ENCODE results near the gene BCL11A.
A peak's percentile ranks its signal among the peaks of the same experiment; 100 is the strongest.

The BCL11A gene

DNA sequence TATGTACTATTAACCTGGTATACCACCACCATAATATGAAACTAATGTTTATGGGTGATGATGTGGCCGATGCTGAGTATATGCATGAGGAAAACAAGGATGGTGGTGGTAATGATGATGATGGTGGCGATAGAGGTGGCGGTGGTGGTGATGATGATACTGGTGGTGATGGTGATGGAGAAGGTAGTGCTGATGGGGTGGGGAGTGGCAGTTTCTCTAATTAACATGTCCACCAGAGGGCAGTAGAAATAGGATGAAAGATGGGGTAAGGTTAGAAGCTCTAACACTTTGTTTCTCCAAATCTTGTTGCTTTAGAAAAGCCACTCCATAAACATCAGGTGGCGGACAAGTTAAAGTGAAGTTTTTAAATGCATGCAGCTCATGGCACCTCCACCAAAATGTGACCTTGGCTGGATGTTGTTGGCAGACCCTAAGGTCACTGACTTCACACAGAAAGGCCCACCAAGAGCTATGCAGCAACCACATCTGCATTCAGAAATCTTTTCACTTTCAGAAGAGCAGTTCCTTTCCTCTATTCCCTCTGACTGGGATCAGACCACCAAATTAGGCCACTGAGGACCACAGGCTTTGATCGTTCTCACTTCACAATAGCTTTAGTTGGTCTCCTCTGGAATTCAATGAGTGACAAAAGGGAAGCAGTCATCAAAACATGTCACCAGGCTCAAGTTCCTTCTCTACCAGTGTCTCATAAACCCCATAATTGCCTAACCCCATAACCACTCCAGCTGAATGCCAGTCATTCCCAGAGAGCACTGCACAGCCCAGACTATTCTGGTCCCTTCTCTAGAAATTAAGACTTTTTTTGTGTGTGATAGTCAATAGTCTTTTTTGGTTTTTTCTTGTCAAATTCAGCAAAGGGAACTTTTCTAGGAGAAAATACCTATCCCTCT is 7.5 kb upstream of the BCL11A start:
- TF ChIP-seq CTCF (conservative IDR thresholded peaks at IDR 0.05; ENCODE audit: low read depth, low read length), result peak; percentile 69
- H3K4me3 ChIP-seq (ENCODE audit: low read depth, low read length), result no peak overlapping the region
- DNase-seq (ENCODE audit: low read depth), result peak; percentile 61

GRCh38 chr2:60559880-60560279 is 6.4 kb upstream of the BCL11A start:
- no peak overlapping the region for H3K4me3 ChIP-seq (ENCODE audit: low read depth, low read length)
- TF ChIP-seq CTCF (conservative IDR thresholded peaks at IDR 0.05; ENCODE audit: low read depth, low read length), result no peak

DNA sequence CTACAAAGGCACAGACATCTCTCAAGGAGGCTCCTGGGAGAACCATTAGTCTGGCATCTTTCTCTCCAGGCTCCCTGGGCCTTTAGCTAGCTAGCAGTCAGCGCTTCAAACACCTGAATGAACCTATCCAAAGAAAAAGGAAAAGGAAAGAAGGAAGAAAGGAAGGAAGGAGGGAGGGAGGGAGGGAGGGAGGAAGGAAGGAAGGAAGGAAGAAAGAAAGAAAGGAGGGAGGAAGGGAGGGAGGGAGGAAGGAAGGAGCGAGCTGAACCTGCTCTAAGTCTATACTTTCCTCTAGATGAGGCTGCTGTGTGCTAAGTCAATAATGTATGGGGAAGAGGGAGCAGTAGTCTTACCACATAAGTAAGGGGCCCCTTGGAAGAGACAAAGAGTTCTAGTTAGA is 5.1 kb upstream of the BCL11A start:
- TF ChIP-seq CTCF (conservative IDR thresholded peaks at IDR 0.05; ENCODE audit: low read depth, low read length), result no peak
- H3K4me3 ChIP-seq (ENCODE audit: low read depth, low read length), result no peak overlapping the region
- DNase-seq (ENCODE audit: low read depth), result no peak

More at GRCh38 chr2:60559880-60560279, 6.4 kb upstream of the BCL11A start:
- DNase-seq (ENCODE audit: low read depth), result no peak

DNA sequence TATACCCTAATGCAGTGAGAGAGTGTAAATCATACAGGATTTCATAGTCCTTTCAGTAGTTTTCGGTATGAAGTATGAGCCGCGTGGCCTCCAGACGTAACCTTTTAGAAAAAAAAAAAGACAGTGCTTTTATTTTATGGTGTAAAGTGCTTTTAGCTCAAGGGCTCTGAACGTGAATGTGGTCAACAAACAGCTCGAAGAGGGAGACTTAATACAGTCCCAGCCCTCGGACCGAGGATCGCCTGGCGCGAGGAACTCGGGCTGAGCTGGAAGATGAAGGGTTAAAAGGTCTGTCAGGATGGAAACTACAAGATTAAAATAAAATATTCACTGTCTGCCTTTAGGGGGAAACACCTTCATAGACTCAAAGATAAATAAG is 4.0 kb upstream of the BCL11A start:
- no peak overlapping the region for H3K4me3 ChIP-seq (ENCODE audit: low read depth, low read length)
- no peak for DNase-seq (ENCODE audit: low read depth)
- no peak for TF ChIP-seq CTCF (conservative IDR thresholded peaks at IDR 0.05; ENCODE audit: low read depth, low read length)

GRCh38 chr2:60556576-60557485 is 3.4 kb upstream of the BCL11A start:
- TF ChIP-seq CTCF (conservative IDR thresholded peaks at IDR 0.05; ENCODE audit: low read depth, low read length), result no peak
- peak; percentile 4 for DNase-seq (ENCODE audit: low read depth)
- H3K4me3 ChIP-seq (ENCODE audit: low read depth, low read length), result peak overlapping the region; percentile 6

DNA sequence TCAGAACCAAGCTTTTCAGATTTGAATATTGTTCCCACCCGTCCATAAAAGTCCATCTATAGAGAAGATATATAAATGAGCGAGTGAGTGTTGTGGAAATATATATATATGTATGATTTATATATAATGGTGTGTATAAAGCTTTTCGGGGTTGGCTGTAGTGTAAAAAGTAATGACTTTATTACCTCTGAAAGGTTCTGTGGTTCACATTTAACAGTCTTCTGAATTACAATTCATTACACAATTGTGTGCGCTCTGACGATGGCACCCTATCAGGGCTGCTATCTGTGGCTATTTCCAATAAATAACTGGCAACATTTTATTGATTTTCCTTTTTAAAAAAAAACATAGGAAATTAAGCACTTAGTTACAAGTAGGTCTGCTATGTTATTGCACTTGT is 2.7 kb upstream of the BCL11A start:
- no peak for TF ChIP-seq CTCF (conservative IDR thresholded peaks at IDR 0.05; ENCODE audit: low read depth, low read length)
- no peak overlapping the region for H3K4me3 ChIP-seq (ENCODE audit: low read depth, low read length)
- no peak for DNase-seq (ENCODE audit: low read depth)
